Measurements from ENCODE around the gene MALSU1. TPM values are rescaled to one million over a fixed set of nuclear protein-coding genes. Genes with fewer than 3 reads are reported as not detected.

The MALSU1 gene
- total RNA-seq, 1 experiment from 2014 or later: 95.5 TPM

GRCh38 chr7:23347033-23347681 lies 48.0 kb downstream of the MALSU1 start:
- no peak overlapping the region for H3K4me3 Mint-ChIP-seq (ENCODE audit: unreplicated experiment)
- BruUV-seq (replicated peaks): no TSS peak
- peaks cover 6% of the 10 kb centered on the region for H3K4me1 Mint-ChIP-seq (ENCODE audit: low read depth, unreplicated experiment)
- peaks cover 87% of the 10 kb centered on the region for H3K36me3 Mint-ChIP-seq (ENCODE audit: insufficient read depth, unreplicated experiment)
- Histone ChIP-seq H3K36me3 (ENCODE audit: control insufficient read depth, insufficient read depth, low read length) (peaks cover 2% of the 10 kb centered on the region), H3K9me3 (no peaks in the 10 kb centered on the region), H3K27me3 (replicated peaks; ENCODE audit: control insufficient read depth, insufficient read depth, low read length) (no peaks in the 10 kb centered on the region), H3K4me1 (no peaks in the 10 kb centered on the region), H3K4me3 (ENCODE audit: low read depth, low read length) (no peak overlapping the region)
- POLR2A ChIA-PET: no interaction called here
- intact Hi-C loops (cut with micrococcal nuclease; ENCODE audit: unreplicated experiment): no loop called here
- CTCF ChIA-PET: no interaction called here
- H3K27me3 Mint-ChIP-seq (ENCODE audit: insufficient read depth, unreplicated experiment): no peaks in the 10 kb centered on the region
- no peak overlapping the region for H3K27ac Mint-ChIP-seq (ENCODE audit: unreplicated experiment)
- H3K9me3 Mint-ChIP-seq (ENCODE audit: unreplicated experiment): no peaks in the 10 kb centered on the region
- no peak for DNase-seq
- TF ChIP-seq CTCF (IDR thresholded peaks at IDR 0.05; ENCODE audit: insufficient read depth in 1 of 2, low read depth in 1 of 2, low read length in 1 of 2, severe bottlenecking in 1 of 2, unreplicated experiment in 1 of 2): no peak

GRCh38 chr7:23347682-23348180 lies 48.6 kb downstream of the MALSU1 start:
- POLR2A ChIA-PET: no interaction called here
- Histone ChIP-seq H3K4me3 (ENCODE audit: low read depth, low read length) (no peak overlapping the region), H3K36me3 (ENCODE audit: control insufficient read depth, insufficient read depth, low read length) (peaks cover 2% of the 10 kb centered on the region), H3K27me3 (replicated peaks; ENCODE audit: control insufficient read depth, insufficient read depth, low read length) (no peaks in the 10 kb centered on the region), H3K9me3 (no peaks in the 10 kb centered on the region), H3K4me1 (no peaks in the 10 kb centered on the region)
- CTCF ChIA-PET: no interaction called here
- no peaks in the 10 kb centered on the region for H3K27me3 Mint-ChIP-seq (ENCODE audit: insufficient read depth, unreplicated experiment)
- no peak for DNase-seq
- TF ChIP-seq CTCF (IDR thresholded peaks at IDR 0.05; ENCODE audit: insufficient read depth in 1 of 2, low read depth in 1 of 2, low read length in 1 of 2, severe bottlenecking in 1 of 2, unreplicated experiment in 1 of 2): no peak
- H3K4me1 Mint-ChIP-seq (ENCODE audit: low read depth, unreplicated experiment): peaks cover 7% of the 10 kb centered on the region
- H3K36me3 Mint-ChIP-seq (ENCODE audit: insufficient read depth, unreplicated experiment): peaks cover 84% of the 10 kb centered on the region
- intact Hi-C loops (cut with micrococcal nuclease; ENCODE audit: unreplicated experiment): no loop called here
- H3K4me3 Mint-ChIP-seq (ENCODE audit: unreplicated experiment): no peak overlapping the region
- no TSS peak for BruUV-seq (replicated peaks)
- H3K27ac Mint-ChIP-seq (ENCODE audit: unreplicated experiment): no peak overlapping the region
- H3K9me3 Mint-ChIP-seq (ENCODE audit: unreplicated experiment): no peaks in the 10 kb centered on the region

- POLR2A ChIA-PET: no interaction called here
- Histone ChIP-seq H3K9me3 (no peaks in the 10 kb centered on the region), H3K36me3 (ENCODE audit: control insufficient read depth, insufficient read depth, low read length) (no peaks in the 10 kb centered on the region; the same call in none of the 2 replicates), H3K4me1 (no peaks in the 10 kb centered on the region), H3K4me3 (ENCODE audit: low read depth, low read length) (no peak overlapping the region), H3K27me3 (replicated peaks; ENCODE audit: control insufficient read depth, insufficient read depth, low read length) (no peaks in the 10 kb centered on the region)
- no peak for DNase-seq
- BruUV-seq (replicated peaks): no TSS peak
- H3K9me3 Mint-ChIP-seq (ENCODE audit: unreplicated experiment): no peaks in the 10 kb centered on the region
- no peaks in the 10 kb centered on the region for H3K27me3 Mint-ChIP-seq (ENCODE audit: insufficient read depth, unreplicated experiment)
- no peak for TF ChIP-seq CTCF (IDR thresholded peaks at IDR 0.05; ENCODE audit: insufficient read depth in 1 of 2, low read depth in 1 of 2, low read length in 1 of 2, severe bottlenecking in 1 of 2, unreplicated experiment in 1 of 2)
- CTCF ChIA-PET: no interaction called here
- H3K4me1 Mint-ChIP-seq (ENCODE audit: low read depth, unreplicated experiment): peaks cover 13% of the 10 kb centered on the region
- intact Hi-C loops (cut with micrococcal nuclease; ENCODE audit: unreplicated experiment): no loop called here
- H3K36me3 Mint-ChIP-seq (ENCODE audit: insufficient read depth, unreplicated experiment): peaks cover 82% of the 10 kb centered on the region
- H3K27ac Mint-ChIP-seq (ENCODE audit: unreplicated experiment): peak overlapping the region; percentile 51
- no peak overlapping the region for H3K4me3 Mint-ChIP-seq (ENCODE audit: unreplicated experiment)
Observed at GRCh38 chr7:23349484-23350157, 50.5 kb downstream of the MALSU1 start.

Measured in Caco-2 (cell line).